K562 (cell line): ENCODE measurements around the gene PITPNC1. TPM values are rescaled to one million over a fixed set of nuclear protein-coding genes. Genes with fewer than 3 reads are reported as not detected.

Experiments used
- ATAC-seq: fragments of 200-7000 bp; cut with Tn5 transposase; 3 replicates; pipeline ENCODE4 v1.9.1; 2020; ENCODE audit warnings: moderate library complexity
- BruUV-seq: library from RNA; stranded (reverse); fragments of 400-500 nt; replicated peaks from 2 replicates; lab custom pipeline; 2021; lab: Mats Ljungman, UMichigan
- CTCF ChIA-PET: fragments of 300-600 bp; formaldehyde crosslinking; extraction: SDS; loops from one replicate; lab custom pipeline; 2021; ENCODE audit warnings: low intra/inter-chr PET ratio; lab: Yijun Ruan, JAX
- POLR2A ChIA-PET: fragments of 300-600, 350-650 bp; sonication (Branson Sonifier 250); formaldehyde crosslinking; extraction: SDS; loops from one replicate; lab custom pipeline; 2021; ENCODE audit warnings: antibody characterized with exemption, inconsistent platforms; lab: Yijun Ruan, JAX
- DNase-seq, 4 experiments: peaks; one replicate each; pipeline versions ENCODE4 v3.0.0 to v3.0.0-alpha.2; 2011 to 2018; ENCODE audit warnings: low spot score in 3 of 4, mixed read lengths in 3 of 4; ENCODE audit errors: extremely low read depth in 1 of 4
- FAIRE-seq: peaks from 2 replicates; lab custom pipeline; 2011; peaks lifted over from hg19 to GRCh38; lab: Jason Lieb, UNC
- H2AFZ ChIP-seq: 2 replicates; pipeline ENCODE4 v1.6.0; 2011; ENCODE audit warnings: low read depth, low read length, control low read depth, inconsistent platforms
- H3K27ac ChIP-seq: fragments of 200-600 bp; 3 replicates; pipeline ENCODE4 v1.8.0; 2011; ENCODE audit warnings: low read depth, mild to moderate bottlenecking, control low read depth, inconsistent platforms, low read length, moderate library complexity, mixed read lengths; ENCODE audit errors: extremely low read depth
- H3K27me3 ChIP-seq, 2 experiments: fragments of 300-600 bp in 1 of 2; 2 replicates in 1 of 2; 3 replicates in 1 of 2; pipeline versions ENCODE4 v1.6.0 to v1.8.0; 2011; ENCODE audit warnings: inconsistent platforms in 2 of 2, low read length in 2 of 2, mild to moderate bottlenecking in 1 of 2, mixed read lengths in 1 of 2, moderate library complexity in 1 of 2; ENCODE audit not compliant: control insufficient read depth in 2 of 2, insufficient read depth in 2 of 2
- H3K36me3 ChIP-seq: fragments of 300-600 bp; 3 replicates; pipeline ENCODE4 v1.8.0; 2011; ENCODE audit warnings: mild to moderate bottlenecking, low read length, inconsistent platforms; ENCODE audit not compliant: control insufficient read depth, insufficient read depth
- H3K4me1 ChIP-seq, 2 experiments: fragments of 200-600 bp in 1 of 2; replicated peaks in 1 of 2; 2 replicates in 1 of 2; 3 replicates in 1 of 2; pipeline versions ENCODE4 v1.5.1 to v1.8.0; 2011; ENCODE audit warnings: inconsistent platforms in 2 of 2, low read length in 2 of 2, mild to moderate bottlenecking in 1 of 2, mixed read lengths in 1 of 2, moderate library complexity in 1 of 2; ENCODE audit not compliant: control insufficient read depth in 2 of 2, insufficient read depth in 2 of 2
- H3K4me2 ChIP-seq: 2 replicates; pipeline ENCODE4 v1.6.1; 2011; ENCODE audit warnings: low read length, control low read depth, inconsistent platforms, mixed read lengths; ENCODE audit not compliant: insufficient read depth
- H3K4me3 ChIP-seq: fragments of 200-600 bp; sonication (generic), shearing (Covaris generic); 2 replicates; pipeline ENCODE4 v1.5.1; 2016; ENCODE audit warnings: control low read depth, inconsistent platforms
- H3K79me2 ChIP-seq: fragments of 200-600 bp; 3 replicates; pipeline ENCODE4 v1.8.0; 2011; ENCODE audit warnings: low read length, inconsistent platforms; ENCODE audit not compliant: control insufficient read depth, insufficient read depth
- H3K9ac ChIP-seq, 2 experiments: 2 replicates each; pipeline versions ENCODE4 v1.6.0 to v1.6.1; 2011; ENCODE audit warnings: low read depth in 2 of 2, low read length in 2 of 2, control low read depth in 1 of 2, inconsistent platforms in 1 of 2, mild to moderate bottlenecking in 1 of 2, mixed read lengths in 1 of 2; ENCODE audit not compliant: insufficient read depth in 1 of 2
- H3K9me1 ChIP-seq: one replicate; pipeline ENCODE4 v1.6.0; 2011; ENCODE audit warnings: inconsistent platforms, mild to moderate bottlenecking, low read length, moderate library complexity; ENCODE audit not compliant: control insufficient read depth, insufficient read depth
- H3K9me3 ChIP-seq: replicated peaks from 2 replicates; pipeline ENCODE4 v1.5.1; 2011; ENCODE audit warnings: low read depth, low read length, inconsistent platforms; ENCODE audit not compliant: control insufficient read depth, insufficient read depth
- H4K20me1 ChIP-seq: replicated peaks from 2 replicates; pipeline ENCODE4 v1.6.1; 2011; ENCODE audit warnings: low read length, inconsistent platforms, mixed read lengths; ENCODE audit not compliant: control insufficient read depth, insufficient read depth
- TARDBP ChIP-seq: fragments of 450-650 bp; IDR thresholded peaks from 2 replicates; pipeline ENCODE4 v1.6.1; 2016
- WGBS: fragments of 100-300 bp; shearing (Covaris generic); methylation state at CpG from one replicate; pipeline ENCODE4 v1.1.6; 2016; ENCODE audit warnings: low coverage, mixed read lengths; ENCODE audit not compliant: insufficient coverage; ENCODE audit errors: missing lambda C conversion rate; 5-methylcytosine and 5-hydroxymethylcytosine counted together
- in situ Hi-C: fragments of 300-500 bp; cut with MboI; formaldehyde crosslinking; loops from 4 replicates; pipeline ENCODE4 v1.15.0; 2018; ENCODE audit warnings: inconsistent platforms, mixed read lengths
- intact Hi-C: fragments of 100-400 bp; cut with micrococcal nuclease; formaldehyde crosslinking; loops from 2 replicates; pipeline ENCODE4 v1.14.2; 2022
- polyA plus RNA-seq, 8 experiments: library from polyadenylated mRNA; depleted of rRNA in 4 of 8; stranded (reverse) in 5 of 8; unstranded in 3 of 8; fragments of >200 nt; fragmentation: Nextera tagmentation in 2 of 8; fragmentation: Illumina TruSeq in 1 of 8; extraction: Ambion mirVana in 2 of 8; extraction: Trizol in 1 of 8; gene quantifications; 2 replicates each; pipeline versions ENCODE4 v1.2.1 to v1.2.3, GENCODE V29; 2011 to 2014; ENCODE audit warnings: inconsistent platforms in 1 of 8, missing spikeins in 1 of 8
- total RNA-seq, 7 experiments: library from RNA; depleted of rRNA in 6 of 7; stranded (reverse); fragments of >200 nt in 6 of 7; fragmentation: Illumina TruSeq in 2 of 7; extraction: Trizol in 2 of 7; gene quantifications; 2 replicates each; pipeline versions ENCODE4 v1.2.1 to v1.2.3, GENCODE V29; 2011 to 2021; ENCODE audit warnings: low replicate concordance in 1 of 7
- TF ChIP-seq, protein P1 (sequence below), 2 experiments: fragments of 250-450 bp in 1 of 2; fragments of 450-650 bp in 1 of 2; sonication (Bioruptor Pico) in 1 of 2; IDR thresholded peaks; 2 replicates each; pipeline versions ENCODE4 v1.6.1 to v1.8.0; 2016 to 2021; ENCODE audit warnings: mild to moderate bottlenecking in 2 of 2, moderate library complexity in 2 of 2, missing compliant biosample characterization in 1 of 2, missing genetic modification characterization in 1 of 2
- TF ChIP-seq, protein P2 (sequence below): fragments of 250-450 bp; sonication (Bioruptor Pico); IDR thresholded peaks from 2 replicates; pipeline ENCODE4 v1.8.0; 2021; ENCODE audit warnings: mild to moderate bottlenecking, moderate library complexity

Gene PITPNC1
- total and polyA plus RNA-seq, 9 of the 15 experiments (the other 6 are each of a cell fraction or from before 2014, with no cell fraction given), result 0.11 to 1.1 (median 0.65) TPM

DNA sequence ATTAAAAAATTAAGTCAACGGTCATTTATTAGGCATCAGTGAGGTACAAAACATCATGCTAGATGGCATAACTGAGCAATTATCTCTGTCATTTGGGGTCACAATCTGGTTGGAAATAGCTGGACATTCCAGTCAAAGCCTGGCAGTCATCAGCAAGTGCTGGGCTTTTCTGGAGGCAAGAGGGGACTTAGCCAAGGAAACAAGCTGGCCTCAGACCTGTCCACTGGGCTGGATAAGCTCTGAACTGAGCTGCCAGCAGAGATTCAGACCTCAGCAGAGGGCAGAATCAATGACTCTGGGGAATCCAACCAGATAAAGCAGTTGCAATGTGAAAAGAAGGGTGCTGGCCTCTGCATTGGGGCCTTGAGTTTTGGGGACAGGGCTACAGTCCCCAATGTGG, 178.8 kb downstream of the PITPNC1 start:
- intact Hi-C loops, result no loop called here
- Histone ChIP-seq H4K20me1 (no peaks in the 10 kb centered on the region), H3K4me1 (no peaks in the 10 kb centered on the region; a peak in 1 of 5 replicates), H3K4me3 (no peak overlapping the region)
- POLR2A ChIA-PET, result interaction anchor here (1.3 kb wide), 1 partner anchor 143 kb away, joined by 3 read pairs; no protein-coding TSS in a partner anchor
- no TSS peak for BruUV-seq
- TF ChIP-seq, protein P1, sequence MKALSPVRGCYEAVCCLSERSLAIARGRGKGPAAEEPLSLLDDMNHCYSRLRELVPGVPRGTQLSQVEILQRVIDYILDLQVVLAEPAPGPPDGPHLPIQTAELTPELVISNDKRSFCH (CRISPR knock-in tag; IDR thresholded peaks at IDR 0.05), result no peak
- TF ChIP-seq, protein P1 (tag; IDR thresholded peaks at IDR 0.05), result no peak
- no peak for TF ChIP-seq TARDBP
- TF ChIP-seq, protein P2, sequence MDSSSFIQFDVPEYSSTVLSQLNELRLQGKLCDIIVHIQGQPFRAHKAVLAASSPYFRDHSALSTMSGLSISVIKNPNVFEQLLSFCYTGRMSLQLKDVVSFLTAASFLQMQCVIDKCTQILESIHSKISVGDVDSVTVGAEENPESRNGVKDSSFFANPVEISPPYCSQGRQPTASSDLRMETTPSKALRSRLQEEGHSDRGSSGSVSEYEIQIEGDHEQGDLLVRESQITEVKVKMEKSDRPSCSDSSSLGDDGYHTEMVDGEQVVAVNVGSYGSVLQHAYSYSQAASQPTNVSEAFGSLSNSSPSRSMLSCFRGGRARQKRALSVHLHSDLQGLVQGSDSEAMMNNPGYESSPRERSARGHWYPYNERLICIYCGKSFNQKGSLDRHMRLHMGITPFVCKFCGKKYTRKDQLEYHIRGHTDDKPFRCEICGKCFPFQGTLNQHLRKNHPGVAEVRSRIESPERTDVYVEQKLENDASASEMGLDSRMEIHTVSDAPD (CRISPR knock-in tag), result no peak
- TF ChIP-seq, all 486 proteins: peak for 0
- 7% methylated on average over 1 of the region's 1 CpG for WGBS
- H3K9me1 ChIP-seq, result no peaks in the 10 kb centered on the region
- CTCF ChIA-PET, result no interaction called here
- DNase-seq (no peak), ATAC-seq (no peak), FAIRE-seq (no peak)
- no peaks in the 10 kb centered on the region for H3K79me2 ChIP-seq
- peaks cover 5 to 34% of the 10 kb centered on the region in 2 experiments for H3K27me3 ChIP-seq
- no peak overlapping the region for H3K4me2 ChIP-seq
- H3K9me3 ChIP-seq, result no peaks in the 10 kb centered on the region
- H3K36me3 ChIP-seq, result no peaks in the 10 kb centered on the region
- no peak overlapping the region for H3K27ac ChIP-seq
- H3K9ac ChIP-seq, result no peak overlapping the region
- in situ Hi-C loops, result no loop called here
- no peak overlapping the region for H2AFZ ChIP-seq
